NCI-H226 (cell line): ENCODE measurements around the gene PRICKLE4.
"Not testable (repeated sequence)": the region's sequence is repeated elsewhere in the genome, so short reads cannot be mapped to it uniquely, and the experiment has no call there.

Experiments
- DNase-seq: peaks from one replicate; pipeline ENCODE4 v3.0.0-alpha.2; 2015

Gene PRICKLE4

DNA sequence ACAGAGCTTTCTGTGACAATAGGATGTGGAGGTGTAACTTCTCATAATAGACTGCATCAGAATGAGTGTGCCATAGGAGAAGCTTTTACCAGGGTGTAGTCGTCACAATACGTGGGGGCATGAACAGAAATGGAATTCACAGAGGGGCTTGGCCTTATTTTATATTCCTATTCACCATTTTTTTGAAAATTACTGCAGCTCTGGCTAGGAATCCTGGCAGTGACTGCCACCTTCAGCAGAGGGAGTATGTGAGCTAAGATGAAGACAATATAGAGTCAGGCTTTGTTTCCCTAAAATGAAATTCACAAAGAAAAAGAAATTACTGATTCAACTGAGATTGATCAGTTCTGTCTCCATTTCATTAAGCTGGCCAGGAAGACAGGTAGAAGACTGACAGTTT, 20.8 kb downstream of the PRICKLE4 start:
- no peak for DNase-seq

DNA sequence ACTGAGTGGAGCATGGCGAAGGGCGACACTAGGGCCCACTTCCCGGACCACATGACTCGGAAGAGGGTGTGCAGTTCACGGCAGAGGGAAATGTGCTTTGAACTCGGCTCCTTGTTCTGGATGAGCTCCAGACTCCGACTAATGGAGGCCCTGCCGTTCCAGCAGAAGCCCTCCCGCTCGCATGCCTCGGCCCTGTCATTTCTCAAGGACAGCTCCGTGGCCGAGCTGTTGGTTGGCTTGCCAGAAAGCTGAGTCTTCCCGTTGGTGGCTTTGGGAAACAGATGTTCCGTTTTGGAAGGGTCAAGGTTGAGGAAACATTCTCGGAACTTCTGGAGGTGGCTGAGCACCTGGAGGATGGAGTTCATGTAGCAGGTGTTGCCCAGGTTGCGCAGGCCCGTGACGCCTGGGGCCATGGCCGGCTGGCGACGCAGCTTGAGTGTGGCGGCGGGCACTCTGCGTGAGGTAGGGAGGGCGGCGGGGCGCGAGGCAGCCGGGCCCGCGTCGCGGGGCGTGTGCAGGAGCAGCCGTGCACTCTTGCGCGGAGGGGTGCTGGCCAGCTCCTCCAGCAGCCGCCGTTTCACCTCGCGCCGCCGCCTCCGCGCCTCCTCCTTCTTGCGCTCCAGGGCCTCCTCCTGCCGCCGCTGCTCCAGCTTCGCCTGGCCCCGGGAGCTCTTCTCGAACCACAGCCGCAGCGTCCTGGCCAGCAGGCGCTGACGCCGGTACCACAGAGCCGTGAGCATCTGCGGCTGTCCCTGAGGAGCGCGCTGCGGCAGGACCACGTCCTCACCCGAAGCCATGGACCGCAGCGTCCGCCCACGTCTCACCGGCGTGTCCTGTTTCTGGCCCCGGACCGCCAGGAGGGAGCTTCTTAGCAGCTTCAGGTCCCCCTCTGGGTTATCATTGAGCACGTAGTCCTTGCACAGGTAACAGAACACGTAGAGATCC, 25.5 kb downstream of the PRICKLE4 start:
- DNase-seq, result no peak

DNA sequence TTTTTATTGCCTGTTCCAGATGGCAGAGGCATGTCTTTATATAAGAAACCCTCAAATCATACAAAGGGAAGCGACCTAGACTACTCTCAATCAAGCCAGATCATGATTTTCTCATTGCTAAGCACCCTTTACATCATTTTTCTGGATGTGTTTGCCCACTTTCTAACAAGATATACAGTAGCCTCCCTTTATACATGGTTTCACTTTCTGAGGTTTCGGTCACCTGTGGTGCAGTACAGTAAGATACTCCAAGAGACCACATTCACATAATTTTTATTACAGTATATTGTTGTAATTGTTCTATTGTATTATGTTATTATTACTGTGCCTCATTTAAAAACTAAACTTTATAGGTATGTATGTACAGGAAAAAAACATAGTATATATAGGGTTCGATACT, 30.5 kb downstream of the PRICKLE4 start:
- no peak for DNase-seq

DNA sequence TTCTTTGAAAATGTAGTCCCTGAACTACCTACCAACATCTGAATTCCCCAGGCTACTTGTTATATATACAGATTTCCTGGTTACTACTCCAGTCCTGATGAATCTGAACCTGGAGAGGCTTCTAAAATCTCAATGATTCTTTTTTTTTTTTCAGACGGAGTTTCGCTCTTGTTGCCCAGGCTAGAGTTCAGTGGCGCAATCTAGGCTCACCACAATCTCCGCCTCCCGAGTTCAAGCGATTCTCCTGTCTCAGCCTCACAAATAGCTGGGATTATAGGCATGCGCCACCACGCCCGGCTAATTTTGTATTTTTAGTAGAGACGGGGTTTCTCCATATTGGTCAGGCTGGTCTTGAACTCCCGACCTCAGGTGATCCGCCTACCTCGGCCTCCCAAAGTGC, 31.4 kb downstream of the PRICKLE4 start:
- not testable (repeated sequence) for DNase-seq

DNA sequence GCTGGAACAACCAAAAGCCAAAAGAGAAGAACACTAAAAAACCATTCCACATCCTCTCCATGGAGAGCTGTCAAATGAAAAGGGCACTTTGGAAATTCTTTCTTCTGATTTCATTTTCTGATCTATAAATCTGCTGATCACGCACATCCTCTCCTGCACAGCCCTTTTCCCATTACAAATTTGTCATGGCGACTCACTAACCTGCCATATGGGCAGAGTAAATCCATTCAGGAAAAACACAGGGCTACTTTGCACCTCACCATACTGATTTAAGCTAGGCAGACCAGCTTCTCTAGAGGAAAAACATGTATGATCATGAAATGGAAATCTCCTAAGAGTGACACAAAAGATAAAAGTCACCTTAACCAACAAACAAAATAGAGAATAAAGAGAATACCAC, 32.9 kb downstream of the PRICKLE4 start:
- no peak for DNase-seq

DNA sequence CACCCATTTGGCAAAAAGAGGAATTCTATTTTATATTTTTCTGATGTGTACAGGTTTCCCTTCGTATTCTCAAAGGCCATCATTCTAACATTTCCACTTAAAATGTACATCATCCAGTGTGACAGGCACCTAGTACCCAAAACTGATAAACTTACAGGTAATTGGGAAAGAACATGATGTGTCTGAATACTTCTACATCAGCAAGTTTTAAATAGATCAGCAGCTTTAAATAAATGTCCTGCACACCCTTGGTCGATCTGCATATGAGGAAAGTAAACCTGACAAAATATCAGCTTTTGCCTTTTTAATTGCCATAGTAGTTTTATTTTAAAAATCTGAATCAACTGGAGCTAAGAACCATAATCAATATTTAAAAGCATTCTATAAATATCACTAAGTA, 33.4 kb downstream of the PRICKLE4 start:
- DNase-seq, result no peak

DNA sequence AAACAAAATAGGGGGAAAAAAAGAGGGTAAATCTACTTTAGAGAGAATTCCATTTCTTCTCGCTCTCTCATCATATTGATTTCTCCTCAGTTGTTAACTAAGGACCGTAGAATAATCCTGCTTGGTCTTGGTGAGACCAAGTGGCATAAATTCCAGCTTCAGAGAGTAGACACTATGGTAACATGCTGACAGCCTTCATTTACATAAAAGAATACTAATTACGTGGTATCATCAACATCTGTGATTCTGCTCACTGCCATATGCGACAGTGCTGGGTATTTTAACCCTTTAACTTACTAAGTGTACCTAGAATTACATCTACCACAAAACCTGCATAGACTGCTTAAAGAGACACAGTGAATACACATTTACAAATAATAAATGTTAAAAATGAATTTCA, 34.0 kb downstream of the PRICKLE4 start:
- DNase-seq, result no peak

DNA sequence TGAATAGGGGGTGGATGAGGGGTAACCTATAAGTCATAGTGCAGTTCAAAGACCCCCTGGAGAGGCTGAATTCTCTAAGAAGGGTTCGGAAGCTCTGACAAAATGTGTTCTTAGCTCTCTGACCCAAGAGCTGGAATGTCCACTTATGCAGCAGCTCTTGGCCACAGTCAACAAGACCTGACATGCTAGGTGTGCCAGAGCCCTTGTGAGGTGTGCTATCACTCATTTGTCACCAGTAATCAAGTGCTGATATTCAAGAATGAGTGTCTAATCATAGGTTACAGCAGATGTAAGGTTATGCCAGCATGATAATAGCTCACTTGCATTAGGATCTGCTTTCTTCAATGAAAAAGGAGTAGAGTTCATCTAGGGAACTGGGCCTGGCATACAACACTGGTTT, 35.0 kb downstream of the PRICKLE4 start:
- no peak for DNase-seq

DNA sequence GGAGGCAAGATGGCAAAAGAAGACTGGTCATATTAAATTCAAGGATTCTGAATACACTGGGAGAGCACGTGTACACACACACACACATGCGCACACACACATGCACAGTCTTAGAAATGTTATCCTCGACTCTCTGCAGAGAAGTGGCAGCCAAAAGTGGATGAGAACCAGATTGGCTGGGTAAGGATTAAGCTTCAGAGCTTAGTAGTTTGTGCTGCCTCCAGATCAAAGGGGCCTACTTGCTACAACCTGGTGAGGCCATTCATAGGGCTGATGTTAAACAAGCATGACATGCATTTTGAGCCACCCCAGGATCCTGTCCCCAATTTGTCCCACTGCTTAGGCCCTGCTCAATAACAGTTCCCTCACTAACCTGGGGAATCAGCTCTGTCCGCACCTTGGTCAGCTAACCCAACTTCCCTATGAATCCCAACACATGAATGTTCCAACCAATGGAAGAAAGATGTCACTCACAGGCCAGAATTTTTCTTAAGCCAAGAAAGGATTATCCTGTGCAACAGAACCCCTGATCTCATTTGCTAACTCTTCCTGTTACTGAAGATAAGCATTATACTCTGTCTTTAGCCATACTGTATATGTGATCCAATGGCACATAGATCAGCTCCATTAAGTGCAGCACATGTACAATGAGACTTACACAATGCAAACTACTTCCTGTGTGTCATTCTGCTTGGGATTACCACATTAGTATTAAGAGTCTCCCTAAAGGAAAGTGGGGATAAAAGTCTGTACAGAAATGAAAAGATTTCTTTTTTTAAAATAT, 37.9 kb downstream of the PRICKLE4 start:
- DNase-seq, result no peak

DNA sequence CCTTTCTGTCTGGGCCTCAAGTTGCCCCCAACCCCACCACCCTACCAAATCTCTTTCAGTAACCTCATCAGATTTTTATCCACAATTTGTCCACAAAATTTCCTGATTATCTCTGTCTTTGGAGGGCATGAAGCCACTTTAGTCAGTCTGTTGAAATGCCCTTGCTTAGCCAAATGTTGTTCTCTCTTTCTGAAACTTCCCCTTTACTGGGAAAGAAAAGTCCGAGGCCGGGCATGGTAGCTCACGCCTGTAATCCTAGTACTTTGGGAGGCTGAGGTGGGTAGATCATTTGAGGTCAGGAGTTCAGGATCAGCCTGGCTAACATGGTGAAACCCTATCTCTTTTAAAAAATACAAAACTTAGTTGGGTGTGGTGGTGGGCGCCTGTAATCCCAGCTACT, 40.7 kb downstream of the PRICKLE4 start:
- no peak for DNase-seq

DNA sequence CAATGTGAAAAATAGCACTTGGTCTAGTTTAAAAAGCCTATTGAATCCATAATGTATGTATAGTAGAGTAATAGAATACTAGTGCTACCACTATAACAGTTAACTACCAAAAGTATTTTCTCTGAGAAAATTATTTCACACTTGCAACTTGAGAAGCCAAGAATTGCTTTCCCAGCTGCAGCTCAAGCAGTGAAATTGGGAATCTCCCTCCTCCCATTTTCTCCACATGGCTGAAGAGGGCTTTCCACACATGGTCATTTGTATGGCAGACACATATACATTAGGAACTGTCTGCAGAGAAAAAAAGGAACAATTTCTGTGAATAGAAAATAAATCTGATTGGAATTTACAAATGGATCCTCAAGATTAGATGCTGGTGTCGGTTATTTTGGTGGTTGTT, 41.4 kb downstream of the PRICKLE4 start:
- no peak for DNase-seq

DNA sequence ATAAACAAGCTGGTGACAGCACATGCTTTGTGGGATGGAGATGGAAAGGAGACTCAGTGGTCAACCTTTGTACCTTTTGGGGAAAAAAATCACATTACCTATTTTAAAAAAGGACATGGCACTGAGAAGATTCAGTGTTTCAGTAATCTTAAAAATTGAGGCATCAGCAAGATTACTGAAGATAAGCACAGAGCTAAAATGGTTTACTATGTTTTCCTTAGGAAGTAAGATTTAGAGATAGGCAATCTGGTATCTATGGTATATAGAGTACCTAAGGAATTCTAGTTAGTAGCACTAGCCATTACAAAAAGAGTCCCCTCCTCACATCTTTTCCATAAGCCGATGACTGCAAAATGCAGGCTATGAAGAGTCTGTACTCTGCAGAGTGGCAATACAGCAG, 42.6 kb downstream of the PRICKLE4 start:
- no peak for DNase-seq

DNA sequence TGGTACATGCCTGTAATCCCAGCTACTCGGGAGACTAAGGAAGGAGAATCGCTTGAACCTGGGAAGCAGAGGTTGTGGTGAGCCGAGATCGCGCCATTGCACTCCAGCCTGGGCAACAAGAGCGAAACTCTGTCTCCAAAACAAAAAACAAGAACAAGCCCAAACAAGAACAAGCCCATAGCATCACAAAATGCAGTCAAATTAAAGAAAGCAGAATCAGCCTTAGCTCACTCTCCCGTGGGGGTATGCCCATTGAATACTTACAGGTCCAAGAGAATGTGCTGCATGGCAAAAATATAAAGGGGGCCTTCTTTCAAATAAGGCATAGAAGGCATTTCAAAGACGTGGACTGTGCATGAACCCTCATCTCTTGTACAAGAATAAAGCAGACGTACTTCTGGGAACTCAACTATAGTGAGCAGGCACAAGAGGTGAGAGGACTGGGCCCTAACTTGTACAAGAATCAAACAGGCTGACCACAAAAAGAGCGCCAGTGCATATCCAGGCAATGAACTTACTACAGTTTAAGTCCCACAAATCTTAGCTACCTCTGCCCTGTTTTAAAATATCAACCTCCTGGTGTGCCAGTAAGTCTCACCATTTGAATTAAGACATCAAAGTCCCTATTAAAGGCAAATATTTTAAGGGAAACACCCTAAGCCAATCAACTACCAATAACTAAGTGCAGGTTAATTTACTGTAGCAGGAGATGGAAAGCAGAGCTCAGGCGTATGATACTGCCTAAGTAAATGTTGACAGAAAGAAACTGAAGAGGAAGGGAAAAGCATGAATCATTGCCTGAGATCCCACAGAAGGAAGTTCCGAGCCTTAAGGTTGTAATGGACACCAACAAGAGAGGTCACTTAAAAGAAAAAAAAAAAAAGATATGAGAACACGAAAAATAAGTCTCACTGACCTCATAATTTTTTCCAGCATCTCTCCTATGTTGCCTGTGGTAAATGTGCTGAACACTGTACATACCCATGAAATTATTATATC, 44.3 kb downstream of the PRICKLE4 start:
- DNase-seq, result no peak

DNA sequence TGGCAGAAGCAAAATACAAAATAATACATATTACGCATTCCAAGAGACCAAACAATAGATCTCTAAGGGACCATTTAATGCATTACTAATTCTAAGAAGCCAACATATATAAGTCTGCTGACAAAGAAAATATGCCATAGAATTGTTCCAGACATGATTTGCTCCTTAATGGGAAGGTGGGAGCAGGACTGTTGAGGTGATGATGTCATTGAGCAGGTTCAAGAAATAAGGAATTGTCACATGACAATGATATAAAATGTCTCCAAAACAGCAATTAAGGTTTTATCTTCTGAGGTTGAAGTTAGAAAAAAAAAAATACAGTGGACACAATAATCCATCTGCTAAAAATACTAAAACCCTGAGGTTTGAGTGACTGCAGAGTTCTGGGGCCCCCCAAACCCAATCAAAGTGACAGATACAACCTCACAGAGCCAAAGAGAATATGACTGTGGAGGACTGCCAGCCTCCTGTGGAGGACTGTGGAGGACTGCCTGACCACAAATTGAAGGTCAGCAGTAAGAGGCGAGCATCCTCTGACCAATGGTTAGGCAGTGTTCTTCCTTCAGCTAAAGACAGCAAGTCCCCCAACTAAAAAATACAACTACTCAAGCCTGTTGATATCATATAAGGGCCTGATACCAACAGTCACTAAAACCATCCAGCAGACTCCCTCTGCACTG, 45.9 kb downstream of the PRICKLE4 start:
- no peak for DNase-seq

DNA sequence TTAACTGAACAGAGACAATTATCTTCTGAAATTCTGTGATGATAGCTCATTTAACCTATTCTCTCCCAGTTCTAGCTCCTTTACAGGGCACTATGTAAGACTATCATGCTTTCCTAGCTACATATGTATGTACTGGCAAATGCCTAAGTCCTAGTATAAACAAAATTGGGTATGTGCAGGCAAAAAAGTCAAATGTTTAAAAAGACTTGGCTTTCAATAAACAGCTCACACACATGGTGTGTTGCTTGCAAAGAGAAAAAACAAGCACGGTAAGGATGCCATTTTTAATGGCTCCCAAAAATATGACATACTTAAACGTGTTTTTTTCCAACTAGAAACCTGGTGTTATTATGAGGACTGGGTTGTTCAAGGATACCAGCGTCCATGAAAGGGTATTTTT, 51.7 kb downstream of the PRICKLE4 start:
- DNase-seq, result no peak

DNA sequence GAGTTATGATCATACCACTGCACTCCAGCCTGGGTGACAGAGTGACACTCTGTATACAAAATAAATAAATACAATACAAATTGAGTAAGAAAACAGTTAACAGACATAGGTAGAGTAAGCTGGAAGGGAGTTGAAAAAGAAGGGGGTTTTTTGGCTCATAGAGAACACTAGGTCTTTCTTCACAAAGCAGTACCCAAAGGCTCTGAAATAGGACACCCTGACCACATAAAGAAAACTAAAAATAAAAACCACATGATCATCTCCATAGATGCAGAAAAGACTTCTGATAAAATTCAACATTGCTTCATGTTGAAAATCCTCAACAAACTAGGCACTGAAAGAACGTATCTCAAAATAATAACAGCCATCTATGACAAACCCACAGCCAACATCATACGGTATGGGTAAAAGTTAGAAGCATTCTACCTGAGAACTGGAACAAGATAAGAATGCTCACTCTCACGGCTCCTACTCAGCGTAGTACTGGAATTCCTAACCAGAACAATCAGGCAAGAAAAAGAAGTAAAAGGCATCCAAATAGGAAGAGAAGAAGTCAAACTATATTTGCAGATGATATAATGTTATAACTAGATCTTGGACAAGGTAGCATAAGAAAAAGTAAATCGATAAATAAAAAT, 55.6 kb downstream of the PRICKLE4 start:
- DNase-seq, result no peak

DNA sequence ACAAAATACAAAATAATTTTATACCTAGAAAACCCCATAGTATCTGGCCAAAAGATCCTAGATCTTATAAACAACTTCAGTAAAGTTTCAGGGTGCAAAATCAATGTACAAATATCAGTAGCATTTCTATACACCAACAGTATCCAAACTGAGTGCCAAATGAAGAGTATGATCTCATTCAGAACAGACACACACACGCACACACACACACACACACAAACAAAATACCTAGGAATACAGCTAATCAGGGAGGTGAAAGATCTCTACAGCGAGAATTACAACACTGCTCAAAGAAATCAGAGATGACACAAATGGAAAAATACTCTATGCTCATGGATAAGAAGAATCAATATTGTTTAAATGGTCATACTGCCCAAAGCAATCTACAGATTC, 56.1 kb downstream of the PRICKLE4 start:
- no peak for DNase-seq
